Thyroid gland (tissue), 4 donors: ENCODE results near the gene SETBP1.

Experiments used
- POLR2A ChIP-seq, 2 donors: fragments of 450-650 bp; IDR thresholded peaks; one replicate each; pipeline ENCODE4 v1.6.1; 2017; ENCODE audit warnings: antibody characterized with exemption in 2 of 2, mild to moderate bottlenecking in 2 of 2, moderate library complexity in 1 of 2
- TF ChIP-seq, protein P1 (sequence below), 6 experiments: fragments of 200-600 bp in 3 of 6; fragments of 450-650 bp in 3 of 6; sonication (generic) in 3 of 6; IDR thresholded peaks; one replicate each; pipeline ENCODE4 v1.5.1; 2016 to 2019; ENCODE audit warnings: antibody characterized with exemption in 6 of 6, mild to moderate bottlenecking in 2 of 6, inconsistent platforms in 1 of 6, moderate library complexity in 1 of 6

DNA sequence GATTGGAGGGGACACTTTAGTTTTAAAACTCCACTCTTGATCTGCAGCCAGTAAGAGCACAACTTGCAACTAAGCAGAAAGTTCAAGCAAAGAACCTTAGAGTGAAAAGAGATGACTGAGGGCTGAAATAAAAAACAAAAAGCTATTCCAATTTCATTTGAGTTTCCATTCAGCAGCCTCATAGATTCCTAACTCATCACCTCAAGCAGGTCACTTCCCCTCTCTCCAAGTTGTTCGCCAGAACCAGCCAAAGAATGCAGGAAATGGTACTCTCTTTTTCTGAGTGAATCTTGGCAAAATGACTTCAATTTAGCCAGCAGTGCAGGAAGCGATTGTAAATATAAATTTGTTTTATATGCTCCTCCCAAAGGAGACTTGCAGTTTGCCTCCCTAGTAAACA, 213.3 kb downstream of the SETBP1 start:
- TF ChIP-seq, protein P1, sequence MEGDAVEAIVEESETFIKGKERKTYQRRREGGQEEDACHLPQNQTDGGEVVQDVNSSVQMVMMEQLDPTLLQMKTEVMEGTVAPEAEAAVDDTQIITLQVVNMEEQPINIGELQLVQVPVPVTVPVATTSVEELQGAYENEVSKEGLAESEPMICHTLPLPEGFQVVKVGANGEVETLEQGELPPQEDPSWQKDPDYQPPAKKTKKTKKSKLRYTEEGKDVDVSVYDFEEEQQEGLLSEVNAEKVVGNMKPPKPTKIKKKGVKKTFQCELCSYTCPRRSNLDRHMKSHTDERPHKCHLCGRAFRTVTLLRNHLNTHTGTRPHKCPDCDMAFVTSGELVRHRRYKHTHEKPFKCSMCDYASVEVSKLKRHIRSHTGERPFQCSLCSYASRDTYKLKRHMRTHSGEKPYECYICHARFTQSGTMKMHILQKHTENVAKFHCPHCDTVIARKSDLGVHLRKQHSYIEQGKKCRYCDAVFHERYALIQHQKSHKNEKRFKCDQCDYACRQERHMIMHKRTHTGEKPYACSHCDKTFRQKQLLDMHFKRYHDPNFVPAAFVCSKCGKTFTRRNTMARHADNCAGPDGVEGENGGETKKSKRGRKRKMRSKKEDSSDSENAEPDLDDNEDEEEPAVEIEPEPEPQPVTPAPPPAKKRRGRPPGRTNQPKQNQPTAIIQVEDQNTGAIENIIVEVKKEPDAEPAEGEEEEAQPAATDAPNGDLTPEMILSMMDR (IDR thresholded peaks at IDR 0.05): no peak
- TF ChIP-seq POLR2A (IDR thresholded peaks at IDR 0.05): no peak
